Stimulated activated CD4-positive, alpha-beta T cell treated with anti-CD3 and anti-CD28 coated beads, Interleukin-2, amount 100 ng/mL, for 24 hours (primary cell): Measurements from ENCODE around the gene PLXND1.
"Not testable (repeated sequence)": the region's sequence is repeated elsewhere in the genome, so short reads cannot be mapped to it uniquely, and the experiment has no call there.

ENCODE experiments used
- DNase-seq, 2 donors: peaks; one replicate each; pipeline ENCODE4 v3.0.0-alpha.2; 2020

Gene PLXND1, protein sequence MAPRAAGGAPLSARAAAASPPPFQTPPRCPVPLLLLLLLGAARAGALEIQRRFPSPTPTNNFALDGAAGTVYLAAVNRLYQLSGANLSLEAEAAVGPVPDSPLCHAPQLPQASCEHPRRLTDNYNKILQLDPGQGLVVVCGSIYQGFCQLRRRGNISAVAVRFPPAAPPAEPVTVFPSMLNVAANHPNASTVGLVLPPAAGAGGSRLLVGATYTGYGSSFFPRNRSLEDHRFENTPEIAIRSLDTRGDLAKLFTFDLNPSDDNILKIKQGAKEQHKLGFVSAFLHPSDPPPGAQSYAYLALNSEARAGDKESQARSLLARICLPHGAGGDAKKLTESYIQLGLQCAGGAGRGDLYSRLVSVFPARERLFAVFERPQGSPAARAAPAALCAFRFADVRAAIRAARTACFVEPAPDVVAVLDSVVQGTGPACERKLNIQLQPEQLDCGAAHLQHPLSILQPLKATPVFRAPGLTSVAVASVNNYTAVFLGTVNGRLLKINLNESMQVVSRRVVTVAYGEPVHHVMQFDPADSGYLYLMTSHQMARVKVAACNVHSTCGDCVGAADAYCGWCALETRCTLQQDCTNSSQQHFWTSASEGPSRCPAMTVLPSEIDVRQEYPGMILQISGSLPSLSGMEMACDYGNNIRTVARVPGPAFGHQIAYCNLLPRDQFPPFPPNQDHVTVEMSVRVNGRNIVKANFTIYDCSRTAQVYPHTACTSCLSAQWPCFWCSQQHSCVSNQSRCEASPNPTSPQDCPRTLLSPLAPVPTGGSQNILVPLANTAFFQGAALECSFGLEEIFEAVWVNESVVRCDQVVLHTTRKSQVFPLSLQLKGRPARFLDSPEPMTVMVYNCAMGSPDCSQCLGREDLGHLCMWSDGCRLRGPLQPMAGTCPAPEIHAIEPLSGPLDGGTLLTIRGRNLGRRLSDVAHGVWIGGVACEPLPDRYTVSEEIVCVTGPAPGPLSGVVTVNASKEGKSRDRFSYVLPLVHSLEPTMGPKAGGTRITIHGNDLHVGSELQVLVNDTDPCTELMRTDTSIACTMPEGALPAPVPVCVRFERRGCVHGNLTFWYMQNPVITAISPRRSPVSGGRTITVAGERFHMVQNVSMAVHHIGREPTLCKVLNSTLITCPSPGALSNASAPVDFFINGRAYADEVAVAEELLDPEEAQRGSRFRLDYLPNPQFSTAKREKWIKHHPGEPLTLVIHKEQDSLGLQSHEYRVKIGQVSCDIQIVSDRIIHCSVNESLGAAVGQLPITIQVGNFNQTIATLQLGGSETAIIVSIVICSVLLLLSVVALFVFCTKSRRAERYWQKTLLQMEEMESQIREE (N-terminal part only)

DNA sequence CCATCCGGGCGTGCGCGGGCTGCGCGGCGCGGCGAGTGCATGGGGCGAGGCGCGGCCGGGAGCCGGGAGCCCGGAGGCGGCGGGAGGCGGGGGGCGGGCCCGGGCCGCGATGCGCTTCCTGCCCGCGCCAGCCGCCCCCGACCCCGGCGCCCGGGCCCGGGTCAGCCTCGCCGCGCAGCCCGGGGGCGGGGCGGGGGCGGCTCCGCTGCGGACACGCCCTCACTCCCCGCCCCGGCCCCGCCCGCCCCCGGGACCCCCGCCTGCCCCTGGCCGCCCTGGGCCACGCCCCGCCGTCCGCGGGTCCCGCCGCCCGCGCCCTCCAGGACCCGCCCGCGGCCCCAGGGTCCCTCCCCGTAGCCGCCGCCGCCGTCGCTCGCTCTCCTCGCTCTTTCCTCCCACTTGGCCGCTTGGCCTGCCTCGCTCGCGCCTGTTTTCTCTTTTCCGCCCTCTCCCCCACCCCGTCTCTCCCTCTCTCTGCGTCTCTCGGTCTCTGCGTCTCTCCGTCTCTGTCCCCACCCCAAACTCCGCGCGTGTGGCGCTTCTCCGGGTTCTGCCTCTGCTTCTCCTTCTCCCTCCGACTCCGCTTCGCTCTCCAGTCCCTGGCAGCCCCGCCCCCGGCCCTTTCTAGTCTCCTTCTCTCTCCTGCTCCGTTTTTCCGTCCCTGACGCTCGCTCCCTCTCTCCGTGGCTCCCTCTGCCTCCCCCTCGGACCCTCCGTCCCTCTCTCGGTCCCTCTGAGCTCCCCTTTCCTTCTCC, at the start of gene PLXND1:
Gene PLXND1, minus strand, starts transcription at position 41 of the 755 bp plus-strand sequence. Its CDS starts 37 bp downstream, at position 4.
- peak; percentile 38 to 47 for DNase-seq

DNA sequence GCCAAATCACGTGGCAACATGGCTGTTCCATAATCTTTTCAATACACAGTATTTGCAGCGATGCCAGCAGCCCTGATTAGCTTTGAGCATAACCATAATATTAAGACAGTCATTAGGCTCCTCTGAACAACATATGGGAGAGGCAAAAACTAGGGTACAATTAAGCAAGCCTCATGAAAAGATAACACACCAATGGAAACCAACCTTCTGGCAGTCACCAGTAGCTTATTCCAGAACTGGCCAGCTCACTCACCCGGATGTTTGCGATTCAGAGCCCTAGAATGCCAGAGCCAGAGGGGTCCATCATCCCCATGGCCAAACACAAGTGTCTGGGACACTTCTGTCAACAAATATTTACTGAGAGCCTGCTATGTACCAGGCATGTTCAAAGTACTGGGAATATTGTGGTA, 48.8 kb upstream of the PLXND1 start:
- no peak for DNase-seq

DNA sequence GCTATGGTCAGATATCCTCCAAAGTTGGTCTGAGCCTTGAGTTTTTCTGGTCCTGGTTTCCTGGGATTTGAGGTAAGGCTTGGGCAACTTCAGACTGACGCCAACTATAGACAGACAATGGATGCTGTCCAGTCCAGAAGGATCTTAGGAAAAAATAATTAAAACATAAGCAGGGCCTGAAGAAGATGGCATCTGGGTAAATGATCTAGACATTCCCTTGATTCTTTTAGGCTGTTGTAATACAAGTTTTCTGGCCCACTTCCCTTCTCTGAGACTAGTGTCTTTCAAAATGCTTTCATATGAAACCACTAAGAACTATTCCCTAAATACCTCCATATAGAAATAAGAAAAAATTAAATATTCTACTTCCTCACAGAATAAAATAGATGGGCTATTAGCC, 47.7 kb upstream of the PLXND1 start:
- DNase-seq: no peak

DNA sequence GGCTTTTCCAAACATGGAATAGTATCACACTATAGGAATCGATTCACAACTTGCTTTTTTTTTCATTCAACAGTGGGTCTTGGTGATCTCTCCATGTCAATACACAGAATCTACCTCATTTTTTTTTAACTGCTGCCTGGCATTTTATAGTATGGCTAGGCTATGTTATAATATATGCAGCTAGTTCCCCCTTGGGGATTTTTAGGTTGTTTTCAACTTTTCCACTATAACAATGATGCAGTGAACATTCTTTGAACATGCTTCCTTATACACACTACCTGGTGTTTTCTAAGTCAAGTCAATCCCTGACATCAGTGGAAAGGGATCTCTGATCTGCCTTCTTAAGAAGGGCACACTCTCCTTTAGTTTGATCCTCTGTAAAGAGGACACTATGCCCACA, 46.5 kb upstream of the PLXND1 start:
- no peak for DNase-seq

DNA sequence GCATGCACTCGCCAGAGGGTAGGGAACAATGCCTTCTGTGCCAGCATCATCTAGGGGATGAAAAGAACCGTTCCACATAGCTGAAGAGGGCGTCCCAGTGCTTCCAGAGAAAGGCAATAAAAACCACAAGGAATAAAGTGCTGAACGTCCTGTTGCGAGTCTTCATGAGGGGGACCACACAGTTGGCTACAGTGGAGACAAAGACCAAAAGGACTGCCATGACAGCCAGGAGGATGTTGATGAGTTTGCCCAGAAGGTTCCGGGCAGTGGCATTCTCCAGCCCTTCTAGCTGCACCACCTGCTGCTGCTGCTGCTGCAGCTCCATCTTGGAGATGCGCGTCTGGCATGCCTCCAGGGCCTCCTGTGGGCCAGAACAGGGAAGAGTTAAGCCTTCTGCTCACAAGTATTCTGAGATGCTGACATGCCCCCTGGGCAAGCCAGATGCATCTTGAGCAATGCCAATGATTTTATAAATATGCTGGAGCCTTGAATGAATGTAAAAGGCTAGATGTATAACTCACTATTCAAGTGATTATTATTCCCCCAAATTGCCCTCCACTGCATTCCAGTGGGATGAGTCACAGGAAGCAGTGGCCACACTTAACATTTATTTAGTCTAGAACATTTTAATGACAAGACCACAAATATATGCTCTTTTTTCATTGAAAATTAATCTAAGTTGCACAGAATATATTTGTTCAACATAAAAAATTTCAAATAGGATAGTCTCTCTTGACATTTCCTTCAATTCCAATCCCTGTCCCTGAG, 45.1 kb upstream of the PLXND1 start:
- DNase-seq: no peak

DNA sequence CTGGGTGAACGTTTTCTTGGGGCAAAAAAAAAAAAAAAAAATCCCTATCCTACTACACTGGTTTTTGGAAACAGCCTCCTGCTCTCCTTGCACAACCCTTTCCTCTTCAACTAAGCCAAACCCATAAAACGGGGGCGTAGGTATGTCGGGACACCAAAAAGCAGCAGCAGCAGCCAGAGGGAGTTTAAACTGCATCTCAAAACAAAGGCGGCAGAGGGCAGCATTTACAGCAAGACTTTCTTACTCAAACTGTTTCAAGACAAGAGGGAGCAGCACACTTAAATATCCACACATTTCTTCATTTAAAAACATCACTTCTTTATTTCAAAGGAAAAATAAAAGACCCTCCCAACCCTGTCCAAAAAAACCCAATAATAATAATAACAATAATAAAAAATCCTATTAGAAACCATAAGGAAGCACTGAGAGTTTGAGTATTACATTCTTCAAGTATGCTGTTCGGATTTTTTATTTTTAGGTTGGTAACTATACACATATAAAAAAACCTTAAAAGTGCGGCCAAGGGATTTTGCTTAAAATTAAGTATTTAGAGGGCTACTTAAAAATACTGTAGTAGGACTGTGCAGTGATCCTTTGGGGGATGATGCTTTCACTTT, 43.9 kb upstream of the PLXND1 start:
- peak; percentile 62 to 64 for DNase-seq

DNA sequence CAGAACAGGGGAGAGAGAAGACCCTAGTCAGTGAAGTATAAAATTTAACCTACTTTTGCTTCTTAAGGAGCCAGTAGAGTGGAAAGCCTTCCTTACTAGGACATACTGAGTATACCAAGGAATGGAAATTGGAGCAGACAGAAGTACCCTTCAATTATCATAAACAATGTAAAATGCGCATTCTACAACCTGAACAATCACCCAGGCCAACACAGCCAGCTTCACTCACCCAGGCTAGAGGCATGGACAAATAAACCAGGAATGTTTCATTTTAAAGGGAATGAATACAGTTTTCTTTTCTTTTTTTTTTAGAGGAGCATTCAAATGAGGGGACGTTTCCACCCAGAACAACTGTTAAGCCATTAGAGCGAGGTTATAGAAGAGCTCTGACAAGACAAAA, 41.9 kb upstream of the PLXND1 start:
- DNase-seq: no peak

DNA sequence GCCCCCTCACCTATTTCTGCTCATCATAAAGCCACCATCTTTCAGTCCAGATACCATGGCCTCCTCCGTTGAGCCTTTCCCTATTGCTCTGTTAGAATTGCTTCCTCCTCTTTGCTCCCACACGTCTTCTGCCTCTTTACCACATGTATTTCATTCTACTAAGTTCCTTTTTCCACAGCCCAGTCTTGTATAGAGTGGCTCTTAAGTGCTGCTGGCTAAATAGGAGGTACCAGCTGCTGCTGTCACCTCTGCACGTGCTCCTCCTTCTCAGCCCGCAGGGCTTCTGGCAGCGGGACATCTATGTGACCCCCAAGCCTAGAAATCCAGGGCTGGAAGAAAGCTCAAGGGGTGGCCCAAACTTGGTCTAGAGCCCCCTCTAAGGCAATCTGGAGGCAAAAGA, 38.8 kb upstream of the PLXND1 start:
- no peak for DNase-seq

DNA sequence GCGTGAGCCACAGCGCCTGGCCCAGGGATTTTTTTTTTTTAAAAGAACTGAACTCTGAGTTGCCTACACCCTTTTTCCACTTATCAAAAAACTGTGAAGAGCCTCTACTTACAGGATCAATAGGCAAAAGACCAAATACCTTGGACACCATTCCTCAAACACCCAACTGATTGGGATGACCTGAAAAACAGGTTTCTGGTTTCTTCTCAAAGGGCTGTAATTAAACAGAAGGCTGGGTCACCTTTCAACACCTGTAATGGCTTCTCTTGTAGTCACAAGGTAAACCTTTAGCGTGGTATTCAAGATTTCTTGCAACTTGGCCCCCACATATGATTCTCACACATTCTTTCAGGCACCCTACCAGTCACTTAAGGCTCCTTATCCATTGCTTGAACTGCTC, 38.4 kb upstream of the PLXND1 start:
- no peak for DNase-seq

DNA sequence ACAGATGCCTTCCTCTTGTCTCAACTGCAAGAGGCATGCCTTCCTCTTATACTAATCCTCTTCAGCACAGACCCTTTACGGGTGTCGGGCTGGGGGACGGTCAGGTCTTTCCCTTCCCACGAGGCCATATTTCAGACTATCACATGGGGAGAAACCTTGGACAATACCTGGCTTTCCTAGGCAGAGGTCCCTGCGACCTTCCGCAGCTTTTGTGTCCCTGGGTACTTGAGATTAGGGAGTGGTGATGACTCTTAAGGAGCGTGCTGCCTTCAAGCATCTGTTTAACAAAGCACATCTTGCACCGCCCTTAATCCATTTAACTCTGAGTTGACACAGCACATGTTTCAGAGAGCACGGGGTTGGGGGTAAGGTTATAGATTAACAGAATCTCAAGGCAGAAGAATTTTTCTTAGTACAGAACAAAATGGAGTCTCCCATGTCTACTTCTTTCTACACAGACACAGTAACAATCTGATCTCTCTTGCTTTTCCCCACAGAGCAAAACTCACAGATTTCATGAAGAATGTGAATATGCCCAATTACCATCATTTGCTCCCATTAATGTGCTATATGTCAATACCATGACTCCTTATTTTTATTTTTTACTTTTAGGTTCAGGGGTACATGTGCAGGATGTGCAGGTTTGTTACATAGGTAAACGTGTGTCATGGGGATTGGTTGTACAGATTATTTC, 35.2 kb upstream of the PLXND1 start:
- DNase-seq: not testable (repeated sequence)

DNA sequence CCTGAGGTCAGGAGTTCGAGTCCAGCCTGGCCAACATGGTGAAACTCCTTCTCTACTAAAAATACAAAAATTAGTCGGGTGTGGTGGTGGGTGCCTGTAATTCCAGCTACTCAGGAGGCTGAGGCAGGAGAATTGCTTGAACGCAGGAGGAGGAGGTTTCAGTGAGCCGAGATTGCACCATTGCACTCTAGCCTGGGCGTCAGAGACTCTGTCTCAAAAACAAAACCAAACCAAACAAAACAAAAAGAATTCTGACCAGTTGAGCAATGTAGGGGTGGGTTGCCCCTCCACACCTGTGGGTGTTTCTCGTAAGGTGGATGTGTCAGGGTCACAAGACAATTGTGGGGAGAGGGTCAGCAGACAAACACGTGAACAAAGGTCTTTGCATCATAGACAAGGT, 34.5 kb upstream of the PLXND1 start:
- DNase-seq: not testable (repeated sequence)

DNA sequence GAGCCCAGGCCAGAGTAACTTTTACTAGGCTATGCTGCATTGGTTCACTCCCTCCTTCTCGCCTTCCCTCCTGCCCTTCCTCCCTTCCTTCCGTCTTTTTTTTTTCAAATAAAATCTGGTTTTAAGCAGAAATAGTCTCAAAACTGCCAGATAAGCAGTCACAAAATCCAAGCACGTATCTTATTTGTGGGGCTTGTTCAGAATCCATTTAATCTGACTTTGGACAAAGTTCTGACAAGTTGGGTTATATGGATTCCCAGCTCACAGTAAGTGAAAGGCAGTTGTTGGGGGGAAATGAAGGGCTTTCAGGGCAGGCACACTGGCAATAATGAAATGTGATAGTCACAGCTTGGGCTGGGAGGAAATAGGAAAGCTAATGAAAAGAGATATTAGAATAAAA, 32.0 kb upstream of the PLXND1 start:
- DNase-seq: no peak

DNA sequence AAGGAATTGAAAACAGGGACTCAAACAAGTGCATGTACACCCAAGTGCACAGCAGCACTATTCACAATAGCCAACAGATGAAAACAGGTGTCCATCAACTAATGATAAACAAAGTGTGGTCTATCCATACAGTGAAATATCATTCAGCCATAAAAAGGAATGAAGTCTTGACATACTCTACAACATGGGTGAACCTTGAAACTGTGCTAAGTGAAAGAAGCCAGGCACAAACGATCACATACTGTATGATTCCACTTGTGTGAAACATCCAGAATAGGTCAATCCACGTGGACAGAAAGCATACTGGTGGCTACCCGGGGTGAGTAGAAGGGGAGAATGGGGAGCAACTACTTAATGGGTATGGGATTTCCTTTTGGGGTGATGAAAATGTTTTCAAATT, 29.6 kb upstream of the PLXND1 start:
- DNase-seq: no peak

DNA sequence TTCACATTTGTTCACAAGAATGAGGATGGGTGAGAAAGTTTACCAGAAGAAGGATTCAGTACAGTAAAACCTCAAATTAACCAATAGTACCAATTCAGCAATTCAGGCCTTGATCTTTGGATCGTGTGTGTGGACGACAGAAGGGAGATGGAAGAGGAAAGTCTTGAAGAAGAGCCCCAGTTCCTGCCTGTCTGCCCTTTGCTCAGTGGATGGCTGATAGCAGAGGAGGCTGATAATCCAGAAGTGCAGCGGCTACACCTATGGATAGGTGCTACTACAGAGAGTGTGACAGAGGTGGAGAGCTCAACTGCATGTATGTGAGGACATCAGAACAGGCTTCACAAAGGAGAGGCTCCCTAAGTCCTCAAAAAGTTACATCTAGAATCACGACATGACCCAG, 29.2 kb upstream of the PLXND1 start:
- no peak for DNase-seq

DNA sequence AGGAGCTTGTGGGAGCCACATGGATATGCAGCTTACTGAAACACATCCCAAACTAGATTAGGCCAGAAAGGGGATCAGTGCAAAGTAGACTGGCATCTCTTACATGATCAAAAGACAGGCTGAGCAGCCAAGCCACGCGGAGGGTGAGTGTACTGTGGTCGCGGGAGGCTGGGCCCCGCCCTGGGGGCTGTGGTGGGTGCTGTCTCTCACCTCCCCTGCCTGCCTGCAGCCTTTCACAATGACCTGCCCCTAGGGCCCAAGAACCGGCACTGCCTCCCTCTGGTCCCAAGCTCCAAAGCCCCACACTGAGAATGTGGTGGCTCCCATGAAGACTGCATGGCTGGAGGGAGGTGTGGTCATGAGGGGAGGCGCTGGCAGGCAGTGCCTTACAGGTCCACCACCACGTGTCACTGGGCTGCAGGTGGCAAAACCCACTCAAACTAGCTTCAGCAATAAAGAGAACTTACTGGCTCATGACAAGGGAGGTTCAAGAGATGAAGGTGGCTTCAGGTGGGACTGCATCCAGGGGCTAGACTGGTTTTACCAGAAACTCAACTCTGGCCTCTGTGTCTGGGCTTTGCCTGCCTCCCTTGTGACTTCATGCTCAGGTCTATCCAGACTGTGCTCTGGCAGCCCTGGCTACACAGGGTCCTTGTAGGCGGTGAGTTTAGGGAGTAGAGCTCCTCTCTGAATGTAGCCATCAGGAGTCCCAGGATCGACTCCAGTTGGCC, 27.4 kb upstream of the PLXND1 start:
- no peak for DNase-seq

DNA sequence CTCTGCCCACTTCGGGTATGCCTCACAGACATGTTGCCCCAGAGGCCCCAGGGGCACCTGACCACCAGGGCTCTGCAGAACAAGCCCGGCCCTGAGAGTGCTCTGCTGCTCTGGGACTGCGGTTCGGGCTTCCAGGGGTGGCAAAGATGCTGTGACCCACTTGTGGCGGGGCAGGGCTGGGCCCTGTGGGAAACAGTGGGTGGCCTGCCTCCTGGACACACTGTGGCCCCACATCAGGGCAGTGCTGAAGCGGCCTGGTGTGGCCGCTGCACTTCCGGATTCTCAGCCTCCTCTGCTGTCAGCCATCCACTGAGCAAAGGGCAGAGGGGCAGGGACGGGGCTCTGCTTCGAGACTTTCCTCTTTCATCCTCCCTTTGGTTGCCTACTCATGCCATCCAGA, 26.5 kb upstream of the PLXND1 start:
- DNase-seq: no peak

DNA sequence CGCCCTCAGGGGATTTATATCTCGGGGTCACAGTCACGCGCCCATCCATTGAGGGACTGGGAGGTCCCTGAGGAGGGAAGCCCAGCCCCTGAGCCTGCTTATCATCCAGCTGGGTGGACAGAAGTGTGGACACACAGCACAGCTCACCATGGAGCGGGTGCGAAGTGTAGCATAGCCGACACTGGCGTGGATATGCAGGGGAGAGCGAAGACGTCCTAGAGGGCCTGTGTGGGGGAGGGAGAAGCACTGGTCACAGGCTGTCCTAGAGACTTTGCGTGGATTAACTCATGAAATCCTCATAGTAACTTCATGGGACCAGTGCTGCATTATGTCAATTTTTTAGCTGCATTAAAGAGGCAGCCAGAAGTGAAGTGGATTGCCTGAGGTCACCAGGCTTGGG, 26.1 kb upstream of the PLXND1 start:
- no peak for DNase-seq

DNA sequence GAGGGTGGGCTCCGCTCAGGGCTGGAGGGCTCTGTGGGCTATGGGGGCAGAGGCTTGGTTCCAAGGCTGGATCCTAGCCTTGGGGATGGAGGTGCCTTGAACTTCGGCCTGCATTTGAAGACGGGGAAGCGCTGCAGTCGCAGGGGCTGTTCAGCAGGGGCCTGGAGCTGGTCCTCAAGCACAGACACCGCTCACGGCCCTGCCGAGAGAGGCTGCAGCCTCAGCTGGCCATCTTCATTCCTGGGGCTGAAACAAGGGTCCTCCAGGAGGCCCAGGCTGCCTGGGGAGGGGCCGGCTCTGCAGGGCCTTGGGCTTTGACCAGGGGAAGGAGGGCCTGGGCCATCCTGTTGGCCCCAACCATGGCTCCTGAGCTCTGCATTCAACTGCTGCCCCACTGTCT, 25.6 kb upstream of the PLXND1 start:
- no peak for DNase-seq

DNA sequence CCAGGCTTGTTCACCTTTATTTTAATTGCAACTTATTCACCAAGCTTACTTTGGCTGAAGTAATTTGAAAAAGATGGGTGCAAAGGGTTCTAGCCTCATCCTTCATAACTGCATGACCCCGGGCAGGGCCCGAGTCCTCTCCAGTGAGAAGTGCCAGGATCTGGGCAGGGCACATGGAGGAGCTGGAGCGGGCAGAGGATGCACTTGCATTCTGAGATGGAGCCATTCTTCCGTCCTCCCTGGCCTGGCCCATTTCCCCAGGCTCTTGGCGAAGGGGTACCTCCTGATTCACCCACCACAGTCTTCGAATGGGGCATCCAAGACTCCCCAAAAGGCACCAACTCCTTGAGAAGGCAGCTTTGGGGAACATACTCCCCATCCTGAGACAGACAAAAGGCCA, 22.5 kb upstream of the PLXND1 start:
- no peak for DNase-seq

DNA sequence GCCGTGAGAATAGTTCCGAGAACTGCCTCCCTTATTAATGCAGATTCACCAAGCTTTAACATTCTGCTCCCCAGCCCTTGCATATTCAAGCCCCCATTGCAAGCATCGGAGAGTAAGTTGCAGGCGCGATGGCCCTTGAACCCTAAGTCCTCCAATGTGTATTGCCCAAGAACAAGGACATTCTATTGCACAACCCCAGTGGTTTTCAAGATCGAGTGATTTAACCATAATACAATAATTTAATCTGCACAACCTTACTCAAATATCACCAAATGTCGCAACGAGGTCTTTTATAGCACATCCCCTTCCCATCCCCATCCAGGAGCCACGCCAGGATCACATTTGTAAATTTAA, 21.7 kb upstream of the PLXND1 start:
- DNase-seq: no peak
